WTC11 (cell line): ENCODE results near the gene DMWD. TPM values are rescaled to one million over a fixed set of nuclear protein-coding genes. Genes with fewer than 3 reads are reported as not detected.

Experiments
- AFF4 ChIP-seq: sonication (generic); formaldehyde crosslinking; IDR thresholded peaks from 2 replicates; pipeline ENCODE4 v1.8.1; 2023; ENCODE audit warnings: mild to moderate bottlenecking, missing genetic modification reagents, borderline replicate concordance
- ARID4B ChIP-seq: sonication (generic); formaldehyde crosslinking; IDR thresholded peaks from 2 replicates; pipeline ENCODE4 v1.8.0; 2023; ENCODE audit warnings: missing genetic modification reagents, mild to moderate bottlenecking, borderline replicate concordance
- ATF1 ChIP-seq: sonication (generic); formaldehyde crosslinking; IDR thresholded peaks from 2 replicates; pipeline ENCODE4 v1.8.1; 2023; ENCODE audit warnings: mild to moderate bottlenecking, moderate library complexity, missing genetic modification reagents
- CREB1 ChIP-seq: sonication (generic); formaldehyde crosslinking; IDR thresholded peaks from 2 replicates; pipeline ENCODE4 v1.8.0; 2023; ENCODE audit warnings: mild to moderate bottlenecking, missing genetic modification reagents
- EMX1 ChIP-seq: fragments of 250-450 bp; sonication (Bioruptor Pico); IDR thresholded peaks from 2 replicates; pipeline ENCODE4 v1.8.0; 2021; ENCODE audit warnings: mild to moderate bottlenecking
- FOXP1 ChIP-seq: sonication (generic); formaldehyde crosslinking; IDR thresholded peaks from 2 replicates; pipeline ENCODE4 v1.8.0; 2022; ENCODE audit warnings: missing genetic modification reagents, mild to moderate bottlenecking, moderate library complexity, borderline replicate concordance
- JAZF1 ChIP-seq: fragments of 250-450 bp; sonication (Bioruptor Pico); IDR thresholded peaks from 2 replicates; pipeline ENCODE4 v1.9.0; 2021; ENCODE audit warnings: moderate library complexity, mild to moderate bottlenecking, inconsistent platforms
- JUN ChIP-seq: sonication (generic); formaldehyde crosslinking; IDR thresholded peaks from 2 replicates; pipeline ENCODE4 v1.8.0; 2023; ENCODE audit warnings: mild to moderate bottlenecking, missing genetic modification reagents
- MXD4 ChIP-seq: fragments of 250-450 bp; sonication (Bioruptor Pico); IDR thresholded peaks from 2 replicates; pipeline ENCODE4 v1.8.0; 2021; ENCODE audit warnings: mild to moderate bottlenecking, moderate library complexity, borderline replicate concordance
- MYBL2 ChIP-seq: sonication (generic); formaldehyde crosslinking; IDR thresholded peaks from 2 replicates; pipeline ENCODE4 v1.8.1; 2023; ENCODE audit warnings: mild to moderate bottlenecking, moderate library complexity, missing genetic modification reagents
- NFE2L1 ChIP-seq: sonication (generic); formaldehyde crosslinking; IDR thresholded peaks from 2 replicates; pipeline ENCODE4 v1.8.1; 2023; ENCODE audit warnings: missing genetic modification reagents
- SMAD3 ChIP-seq: sonication (generic); formaldehyde crosslinking; IDR thresholded peaks from 2 replicates; pipeline ENCODE4 v1.8.0; 2022; ENCODE audit warnings: missing genetic modification reagents, mild to moderate bottlenecking, borderline replicate concordance
- SOX15 ChIP-seq: fragments of 250-450 bp; sonication (Bioruptor Pico); IDR thresholded peaks from 2 replicates; pipeline ENCODE4 v1.9.0; 2021; ENCODE audit warnings: mild to moderate bottlenecking
- TEAD1 ChIP-seq: sonication (generic); formaldehyde crosslinking; IDR thresholded peaks from 2 replicates; pipeline ENCODE4 v1.8.0; 2022; ENCODE audit warnings: mild to moderate bottlenecking, missing genetic modification reagents
- TEAD4 ChIP-seq: sonication (generic); formaldehyde crosslinking; IDR thresholded peaks from 2 replicates; pipeline ENCODE4 v1.8.0; 2022; ENCODE audit warnings: mild to moderate bottlenecking, missing genetic modification reagents
- ZNF416 ChIP-seq: fragments of 250-450 bp; sonication (Bioruptor Pico); IDR thresholded peaks from 2 replicates; pipeline ENCODE4 v1.9.0; 2021; ENCODE audit warnings: mild to moderate bottlenecking, inconsistent platforms
- ZSCAN18 ChIP-seq: fragments of 250-450 bp; sonication (Bioruptor Pico); IDR thresholded peaks from 2 replicates; pipeline ENCODE4 v2.1.2; 2022; ENCODE audit warnings: mild to moderate bottlenecking, moderate library complexity
- total RNA-seq: library from RNA; stranded (reverse); gene quantifications from 3 replicates; pipeline ENCODE4 v1.2.3, GENCODE V29; 2021
- TF ChIP-seq, protein P1 (sequence below): sonication (generic); formaldehyde crosslinking; IDR thresholded peaks from 2 replicates; pipeline ENCODE4 v1.8.0; 2022; ENCODE audit warnings: mild to moderate bottlenecking, missing genetic modification reagents
- TF ChIP-seq, protein P2 (sequence below): fragments of 200-600 bp; IDR thresholded peaks from 2 replicates; pipeline ENCODE4 v1.8.0; 2022; ENCODE audit warnings: antibody characterized with exemption
- TF ChIP-seq, protein P3 (sequence below): fragments of 250-450 bp; sonication (Bioruptor Pico); IDR thresholded peaks from 2 replicates; pipeline ENCODE4 v1.9.0; 2021; ENCODE audit warnings: moderate library complexity, mild to moderate bottlenecking, inconsistent platforms, borderline replicate concordance
- TF ChIP-seq, protein P4 (sequence below): sonication (generic); formaldehyde crosslinking; IDR thresholded peaks from 2 replicates; pipeline ENCODE4 v1.8.0; 2023; ENCODE audit warnings: missing genetic modification reagents

DMWD gene
- total RNA-seq, 1 experiment from 2014 or later, result 60.7 TPM

DNA sequence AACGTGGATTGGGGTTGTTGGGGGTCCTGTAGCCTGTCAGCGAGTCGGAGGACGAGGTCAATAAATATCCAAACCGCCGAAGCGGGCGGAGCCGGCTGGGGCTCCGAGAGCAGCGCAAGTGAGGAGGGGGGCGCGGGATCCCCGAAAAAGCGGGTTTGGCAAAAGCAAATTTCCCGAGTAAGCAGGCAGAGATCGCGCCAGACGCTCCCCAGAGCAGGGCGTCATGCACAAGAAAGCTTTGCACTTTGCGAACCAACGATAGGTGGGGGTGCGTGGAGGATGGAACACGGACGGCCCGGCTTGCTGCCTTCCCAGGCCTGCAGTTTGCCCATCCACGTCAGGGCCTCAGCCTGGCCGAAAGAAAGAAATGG is 22.8 kb downstream of the DMWD start (continued):
- TF ChIP-seq ZSCAN18 (CRISPR knock-in tag), result no peak
- no peak; the same call in 1 of the 2 replicates for TF ChIP-seq CREB1 (CRISPR knock-in tag)
- no peak for TF ChIP-seq ARID4B (CRISPR knock-in tag)
- TF ChIP-seq, protein P1, sequence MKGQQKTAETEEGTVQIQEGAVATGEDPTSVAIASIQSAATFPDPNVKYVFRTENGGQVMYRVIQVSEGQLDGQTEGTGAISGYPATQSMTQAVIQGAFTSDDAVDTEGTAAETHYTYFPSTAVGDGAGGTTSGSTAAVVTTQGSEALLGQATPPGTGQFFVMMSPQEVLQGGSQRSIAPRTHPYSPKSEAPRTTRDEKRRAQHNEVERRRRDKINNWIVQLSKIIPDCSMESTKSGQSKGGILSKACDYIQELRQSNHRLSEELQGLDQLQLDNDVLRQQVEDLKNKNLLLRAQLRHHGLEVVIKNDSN (CRISPR knock-in tag), result no peak
- no peak for TF ChIP-seq JAZF1
- TF ChIP-seq MXD4 (CRISPR knock-in tag), result no peak
- TF ChIP-seq AFF4 (CRISPR knock-in tag), result no peak
- no peak for TF ChIP-seq TEAD1 (CRISPR knock-in tag)
- TF ChIP-seq SOX15 (CRISPR knock-in tag), result no peak
- peak; percentile 3; the same call in 1 of the 2 replicates for TF ChIP-seq FOXP1
- TF ChIP-seq, protein P2, sequence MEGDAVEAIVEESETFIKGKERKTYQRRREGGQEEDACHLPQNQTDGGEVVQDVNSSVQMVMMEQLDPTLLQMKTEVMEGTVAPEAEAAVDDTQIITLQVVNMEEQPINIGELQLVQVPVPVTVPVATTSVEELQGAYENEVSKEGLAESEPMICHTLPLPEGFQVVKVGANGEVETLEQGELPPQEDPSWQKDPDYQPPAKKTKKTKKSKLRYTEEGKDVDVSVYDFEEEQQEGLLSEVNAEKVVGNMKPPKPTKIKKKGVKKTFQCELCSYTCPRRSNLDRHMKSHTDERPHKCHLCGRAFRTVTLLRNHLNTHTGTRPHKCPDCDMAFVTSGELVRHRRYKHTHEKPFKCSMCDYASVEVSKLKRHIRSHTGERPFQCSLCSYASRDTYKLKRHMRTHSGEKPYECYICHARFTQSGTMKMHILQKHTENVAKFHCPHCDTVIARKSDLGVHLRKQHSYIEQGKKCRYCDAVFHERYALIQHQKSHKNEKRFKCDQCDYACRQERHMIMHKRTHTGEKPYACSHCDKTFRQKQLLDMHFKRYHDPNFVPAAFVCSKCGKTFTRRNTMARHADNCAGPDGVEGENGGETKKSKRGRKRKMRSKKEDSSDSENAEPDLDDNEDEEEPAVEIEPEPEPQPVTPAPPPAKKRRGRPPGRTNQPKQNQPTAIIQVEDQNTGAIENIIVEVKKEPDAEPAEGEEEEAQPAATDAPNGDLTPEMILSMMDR, result no peak
- TF ChIP-seq ZNF416, result peak; percentile 9; the same call in 1 of the 2 replicates
- 0 out of 2 replicates have a peak, but pooled peaks have one; percentile 43 for TF ChIP-seq NFE2L1 (CRISPR knock-in tag)
- no peak; the same call in 1 of the 2 replicates for TF ChIP-seq EMX1 (CRISPR knock-in tag)
- 0 out of 2 replicates have a peak, but pooled peaks have one; percentile 27 for TF ChIP-seq MYBL2
- no peak for TF ChIP-seq JUN (CRISPR knock-in tag)
- peak; percentile 17; the same call in 1 of the 2 replicates for TF ChIP-seq SMAD3 (CRISPR knock-in tag)
- TF ChIP-seq, protein P3, sequence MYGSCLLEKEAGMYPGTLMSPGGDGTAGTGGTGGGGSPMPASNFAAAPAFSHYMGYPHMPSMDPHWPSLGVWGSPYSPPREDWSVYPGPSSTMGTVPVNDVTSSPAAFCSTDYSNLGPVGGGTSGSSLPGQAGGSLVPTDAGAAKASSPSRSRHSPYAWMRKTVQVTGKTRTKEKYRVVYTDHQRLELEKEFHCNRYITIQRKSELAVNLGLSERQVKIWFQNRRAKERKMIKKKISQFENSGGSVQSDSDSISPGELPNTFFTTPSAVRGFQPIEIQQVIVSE (CRISPR knock-in tag), result no peak
- no peak for TF ChIP-seq TEAD4 (CRISPR knock-in tag)
- TF ChIP-seq, protein P4, sequence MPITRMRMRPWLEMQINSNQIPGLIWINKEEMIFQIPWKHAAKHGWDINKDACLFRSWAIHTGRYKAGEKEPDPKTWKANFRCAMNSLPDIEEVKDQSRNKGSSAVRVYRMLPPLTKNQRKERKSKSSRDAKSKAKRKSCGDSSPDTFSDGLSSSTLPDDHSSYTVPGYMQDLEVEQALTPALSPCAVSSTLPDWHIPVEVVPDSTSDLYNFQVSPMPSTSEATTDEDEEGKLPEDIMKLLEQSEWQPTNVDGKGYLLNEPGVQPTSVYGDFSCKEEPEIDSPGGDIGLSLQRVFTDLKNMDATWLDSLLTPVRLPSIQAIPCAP (CRISPR knock-in tag), result no peak
- TF ChIP-seq ATF1, result no peak
